ENCODE data around the gene CGB5.

CGB5 gene

DNA sequence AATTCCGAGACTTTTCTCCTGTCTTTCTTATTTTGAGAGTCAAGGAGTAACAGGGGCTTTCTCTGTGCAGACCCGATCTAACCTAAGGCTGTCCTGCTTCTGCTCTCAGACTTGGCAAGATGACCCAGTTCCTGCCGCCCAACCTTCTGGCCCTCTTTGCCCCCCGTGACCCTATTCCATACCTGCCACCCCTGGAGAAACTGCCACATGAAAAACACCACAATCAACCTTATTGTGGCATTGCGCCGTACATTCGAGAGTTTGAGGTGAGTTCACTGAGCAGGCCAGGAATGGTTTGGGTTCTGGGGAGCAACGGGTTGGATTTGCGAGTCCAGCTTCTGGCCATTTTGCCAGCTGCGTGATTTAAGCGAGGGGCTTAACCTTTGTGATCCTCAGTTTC lies 42.6 kb downstream of the CGB5 start:
- DNase-seq (ENCODE audit: low read depth), result no peak

DNA sequence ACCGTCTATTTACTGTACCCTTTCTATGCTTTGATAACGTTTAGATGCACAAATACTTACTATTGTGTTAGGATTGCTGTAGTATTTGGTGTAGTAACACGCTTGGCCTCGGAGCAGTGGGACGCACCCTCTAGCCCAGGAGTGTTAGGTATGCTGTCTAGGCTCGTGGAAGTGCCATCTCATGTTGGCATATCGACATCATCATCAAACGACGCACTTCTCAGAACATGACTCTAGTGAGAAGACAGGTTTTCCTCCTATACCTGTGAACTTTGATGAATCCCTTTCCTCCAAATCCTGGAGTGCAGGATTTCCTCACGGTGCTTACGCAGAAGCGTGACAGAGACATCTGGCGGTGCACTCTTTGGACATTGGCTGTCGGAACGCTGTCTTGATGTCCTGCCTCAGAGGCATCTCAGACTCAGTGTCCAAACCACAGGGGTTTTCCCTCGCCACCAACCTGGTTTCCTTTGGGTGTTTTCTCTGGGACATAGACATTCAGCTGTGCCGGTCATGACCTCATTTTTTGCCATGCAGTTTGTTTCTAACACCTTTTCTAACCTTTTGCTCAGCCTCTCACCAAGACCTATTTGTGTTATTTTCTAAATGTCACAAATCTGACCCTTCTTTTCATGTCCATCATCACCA lies 47.9 kb downstream of the CGB5 start:
- no peak for DNase-seq (ENCODE audit: low read depth)

DNA sequence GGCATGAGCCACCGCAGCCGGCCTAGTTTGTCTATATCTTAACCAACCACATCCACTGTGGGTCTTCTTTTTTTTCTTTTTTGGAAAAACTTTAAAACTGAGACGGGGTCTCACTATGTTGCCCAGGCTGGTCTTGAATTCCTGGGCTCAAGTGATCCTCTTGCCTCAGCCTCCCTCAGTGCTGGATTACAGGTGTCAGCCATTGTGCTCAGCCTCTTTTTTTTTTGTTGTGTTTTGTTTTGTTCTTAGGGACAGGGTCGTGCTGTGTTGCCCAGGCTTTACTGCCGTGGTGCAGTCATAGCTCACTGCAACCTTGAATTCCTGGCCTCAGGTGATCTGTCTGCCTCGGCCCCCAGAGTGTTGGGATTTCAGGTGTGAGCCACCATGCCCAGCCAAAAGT lies 49.0 kb downstream of the CGB5 start:
- DNase-seq (ENCODE audit: low read depth), result no peak
